Measurements from ENCODE around the gene SLC15A4.

Gene SLC15A4

DNA sequence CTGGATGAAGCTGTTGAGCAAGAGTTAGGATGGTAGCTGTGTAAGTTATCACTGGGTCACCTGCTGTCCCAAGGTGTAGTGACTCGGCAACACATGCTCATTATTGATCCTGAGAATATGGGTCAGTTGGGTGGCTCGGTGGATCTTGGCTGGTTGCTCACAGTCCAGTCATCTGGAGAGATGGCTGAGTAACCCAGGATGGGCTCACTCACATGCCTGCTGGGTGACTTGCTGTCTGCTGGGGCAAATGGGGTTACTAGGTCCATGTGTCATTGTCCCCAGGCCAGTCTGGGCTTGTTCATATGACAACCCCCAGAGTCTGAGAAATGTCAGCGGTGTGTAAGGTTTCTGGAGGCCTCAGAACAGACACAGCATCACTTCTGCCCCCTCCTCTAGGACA lies 69.5 kb downstream of the SLC15A4 start:
- no peak for DNase-seq

DNA sequence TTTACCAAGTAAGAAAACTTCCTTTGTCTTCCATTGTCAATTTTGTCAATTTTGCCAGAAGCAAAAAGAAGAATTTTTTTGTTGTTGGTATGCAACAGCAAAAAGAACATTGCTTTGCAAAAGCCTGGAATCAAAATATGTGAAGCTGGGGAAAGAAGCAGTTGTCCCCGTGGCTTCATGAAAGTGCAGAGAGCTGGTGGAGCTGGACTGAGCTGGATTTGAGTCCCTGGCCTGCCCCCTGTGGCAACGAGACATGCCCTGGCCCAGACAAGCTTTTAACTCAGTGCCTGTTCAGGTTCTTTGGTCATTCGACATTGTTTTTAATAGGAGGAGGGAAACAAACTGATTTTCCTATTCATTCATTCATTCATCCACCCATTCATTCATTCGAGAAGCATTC lies 70.3 kb downstream of the SLC15A4 start:
- DNase-seq, result no peak

DNA sequence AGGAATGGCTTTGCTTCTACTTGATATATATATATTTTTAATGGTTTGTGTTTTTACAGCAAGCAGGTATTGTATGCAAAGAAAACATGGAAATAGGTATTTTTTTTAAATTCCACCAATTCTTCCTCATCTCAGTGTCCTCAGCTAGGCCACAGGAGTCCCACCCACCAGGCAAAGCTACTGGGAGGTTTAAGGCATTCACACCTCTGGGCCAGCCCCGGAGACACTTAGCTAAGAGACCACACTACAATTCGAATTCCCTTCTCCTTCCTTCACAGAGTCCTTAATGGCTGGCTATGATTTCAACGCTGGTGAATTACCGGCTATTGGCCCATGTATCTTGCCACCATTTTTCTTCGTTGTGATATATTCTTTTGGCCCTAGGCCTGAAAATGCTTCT lies 71.4 kb downstream of the SLC15A4 start:
- no peak for DNase-seq

DNA sequence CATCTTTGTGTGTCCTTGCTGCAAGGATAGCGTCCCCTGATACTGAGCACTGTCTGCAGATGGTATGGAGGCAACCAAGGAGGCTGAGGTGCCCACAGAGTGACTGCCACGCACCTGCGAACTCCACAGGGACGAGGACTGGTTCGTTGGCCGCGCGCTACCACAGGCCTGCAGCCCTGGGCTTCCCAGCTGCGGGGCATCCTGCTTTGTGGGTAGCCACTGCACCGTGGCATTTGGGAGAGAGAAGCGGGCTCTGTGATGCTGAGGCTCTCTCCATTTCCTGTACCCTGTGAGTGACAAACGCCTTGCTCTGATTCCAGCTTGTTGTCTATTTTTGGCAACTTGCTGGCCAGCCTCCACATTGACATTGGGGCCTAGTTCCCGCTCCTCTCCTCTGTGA lies 76.3 kb downstream of the SLC15A4 start:
- no peak for DNase-seq

DNA sequence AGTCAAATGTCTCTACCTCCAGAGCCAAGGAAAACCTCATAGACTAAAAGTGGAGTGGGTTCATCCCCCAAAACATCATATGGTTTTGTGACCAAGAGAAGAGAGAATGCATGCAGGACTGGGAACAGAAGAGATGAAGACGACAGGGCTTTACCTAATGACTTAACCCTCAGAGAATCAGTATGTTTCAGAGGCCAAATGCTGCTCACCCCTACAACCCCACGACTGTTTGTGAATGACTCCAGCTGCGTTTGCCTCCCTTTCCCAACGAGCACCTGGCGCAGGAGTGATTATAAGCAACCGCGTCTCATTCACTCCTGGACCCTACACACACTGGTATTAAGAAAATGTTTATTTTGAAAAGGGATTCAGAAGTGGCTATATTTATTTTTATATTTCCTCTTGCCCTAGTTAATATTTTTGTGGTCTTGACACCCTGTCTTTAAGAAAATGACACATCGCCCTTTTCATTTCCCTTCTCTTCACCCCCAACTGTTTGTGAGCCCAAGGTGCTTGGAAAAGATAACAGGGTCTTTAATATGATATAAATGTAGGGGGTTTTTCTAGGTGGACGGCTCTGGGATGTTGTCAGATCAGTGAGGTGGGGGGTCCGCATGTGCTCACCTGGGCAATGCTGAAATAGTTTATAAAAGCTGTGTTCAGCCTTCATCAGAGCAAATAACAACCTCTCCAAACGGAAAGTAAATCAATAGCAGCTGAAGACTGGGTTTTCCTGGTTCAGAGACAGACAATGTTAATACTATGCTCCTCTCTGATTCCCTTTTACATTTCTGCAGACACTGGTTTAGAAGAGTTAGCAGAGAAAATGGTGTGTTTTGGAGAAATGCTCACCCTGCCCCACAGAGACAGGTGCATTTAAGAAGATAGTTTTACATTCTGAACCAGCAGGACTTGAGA lies 77.7 kb downstream of the SLC15A4 start:
- DNase-seq, result no peak

DNA sequence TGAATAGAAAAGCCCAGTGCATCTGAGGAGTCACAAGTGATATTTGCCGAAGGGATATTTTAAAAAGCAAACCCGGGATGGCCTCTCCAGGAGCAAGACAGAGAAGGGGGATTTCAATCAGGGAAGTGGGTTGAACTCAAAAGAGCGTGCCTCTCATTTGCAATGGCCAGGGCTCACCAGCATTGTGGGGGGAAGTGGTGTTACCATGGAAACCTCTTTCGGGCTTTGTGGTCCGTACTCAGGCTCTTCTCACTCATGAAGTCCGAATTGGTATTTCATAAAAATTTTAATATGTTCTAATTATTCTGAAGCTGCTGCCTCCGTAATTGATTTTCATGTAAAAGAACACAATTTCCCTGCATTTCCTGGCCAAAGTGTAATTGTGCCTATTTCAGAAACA lies 79.8 kb downstream of the SLC15A4 start:
- no peak for DNase-seq

All from suppressor macrophage (primary cell).